HCT116 (cell line): ENCODE results near the gene SUSD5. TPM values are rescaled to one million over a fixed set of nuclear protein-coding genes. Genes with fewer than 3 reads are reported as not detected.

ENCODE experiments used
- ATAC-seq: fragments of 200-7000 bp; cut with Tn5 transposase; 2 replicates; pipeline ENCODE4 v1.9.1; 2020; ENCODE audit warnings: mild to moderate bottlenecking, moderate library complexity
- BruUV-seq: library from RNA; stranded (reverse); fragments of 400-500 nt; replicated peaks from 2 replicates; lab custom pipeline; 2021; lab: Mats Ljungman, UMichigan
- CTCF ChIA-PET: fragments of 300-600 bp; sonication (Branson Sonifier 250); formaldehyde crosslinking; loops from one replicate; lab custom pipeline; 2021; ENCODE audit warnings: antibody characterized with exemption; lab: Charles Lee
- POLR2A ChIA-PET: fragments of 300-600, 350-600 bp; sonication (Branson Sonifier 250); formaldehyde crosslinking; loops from one replicate; lab custom pipeline; 2021; ENCODE audit warnings: antibody characterized with exemption; lab: Charles Lee
- RAD21 ChIA-PET, 2 experiments: fragments of 300-600 bp; sonication (Branson Sonifier 250); formaldehyde crosslinking; loops; one replicate each; lab custom pipeline; 2023; ENCODE audit warnings: low total read pairs in 2 of 2; ENCODE audit not compliant: uncharacterized antibody in 2 of 2, unreplicated experiment in 2 of 2, low non-redundant PET in 1 of 2; lab: Charles Lee
- DNase-seq: peaks from one replicate; pipeline ENCODE4 v3.0.0-alpha.2; 2010; ENCODE audit warnings: low read depth, low spot score
- H2AFZ ChIP-seq: fragments of 200-600 bp; shearing (Covaris generic), sonication (generic); 2 replicates; pipeline ENCODE4 v1.6.1; 2017; ENCODE audit warnings: low read depth, mixed run types, mixed read lengths, antibody characterized with exemption, low read length; ENCODE audit not compliant: poor library complexity, severe bottlenecking
- H3K27ac ChIP-seq: 2 replicates; pipeline ENCODE4 v1.5.1; 2012; ENCODE audit warnings: low read depth, low read length
- H3K27me3 ChIP-seq: fragments of 200-600 bp; sonication (generic); 2 replicates; pipeline ENCODE4 v1.6.1; 2016; ENCODE audit warnings: mixed run types, low read length, mixed read lengths; ENCODE audit not compliant: insufficient read depth
- H3K36me3 ChIP-seq, 2 experiments: fragments of 200-500 bp in 1 of 2; fragments of 200-600 bp in 1 of 2; sonication (Bioruptor generic) in 1 of 2; sonication (generic) in 1 of 2; 2 replicates each; pipeline versions ENCODE4 v1.5.1 to v1.6.1; 2014 to 2016; ENCODE audit warnings: low read length in 2 of 2, inconsistent platforms in 1 of 2, mixed read lengths in 1 of 2, mixed run types in 1 of 2; ENCODE audit not compliant: insufficient read depth in 2 of 2, control insufficient read depth in 1 of 2
- H3K4me1 ChIP-seq, 2 experiments: fragments of 200-600 bp in 1 of 2; sonication (generic) in 1 of 2; 2 replicates each; pipeline versions ENCODE4 v1.5.1 to v1.6.1; 2012 to 2017; ENCODE audit warnings: low read length in 2 of 2, inconsistent platforms in 1 of 2, mild to moderate bottlenecking in 1 of 2, mixed read lengths in 1 of 2, mixed run types in 1 of 2, moderate library complexity in 1 of 2; ENCODE audit not compliant: insufficient read depth in 2 of 2, control insufficient read depth in 1 of 2
- H3K4me2 ChIP-seq: fragments of 200-600 bp; sonication (generic); 2 replicates; pipeline ENCODE4 v1.6.1; 2017; ENCODE audit warnings: mixed run types, low read length, mixed read lengths
- H3K4me3 ChIP-seq, 2 experiments: fragments of 200-600 bp in 1 of 2; sonication (generic) in 1 of 2; replicated peaks in 1 of 2; 2 replicates each; pipeline ENCODE4 v1.5.1; 2011 to 2016; ENCODE audit warnings: low read length in 2 of 2, control low read depth in 1 of 2, low read depth in 1 of 2, mild to moderate bottlenecking in 1 of 2, mixed read lengths in 1 of 2, mixed run types in 1 of 2
- H3K79me2 ChIP-seq: fragments of 200-600 bp; sonication (generic); 2 replicates; pipeline ENCODE4 v1.6.1; 2017; ENCODE audit warnings: mild to moderate bottlenecking, mixed run types, low read length, moderate library complexity, mixed read lengths; ENCODE audit not compliant: insufficient read depth
- H3K9ac ChIP-seq: fragments of 200-600 bp; sonication (generic); 2 replicates; pipeline ENCODE4 v1.6.1; 2016; ENCODE audit warnings: low read length, mixed read lengths
- H3K9me2 ChIP-seq: fragments of 200-600 bp; sonication (generic), shearing (Covaris generic); 2 replicates; pipeline ENCODE4 v1.6.1; 2017; ENCODE audit warnings: mixed run types, mild to moderate bottlenecking, moderate library complexity; ENCODE audit not compliant: insufficient read depth
- H3K9me3 ChIP-seq, 2 experiments: fragments of 200-500 bp in 1 of 2; fragments of 200-600 bp in 1 of 2; sonication (Bioruptor generic) in 1 of 2; sonication (generic) in 1 of 2; 2 replicates each; pipeline ENCODE4 v1.6.1; 2014 to 2017; ENCODE audit warnings: low read length in 2 of 2, mixed read lengths in 2 of 2, inconsistent platforms in 1 of 2, low read depth in 1 of 2, mild to moderate bottlenecking in 1 of 2, mixed run types in 1 of 2, moderate library complexity in 1 of 2; ENCODE audit not compliant: control insufficient read depth in 1 of 2, insufficient read depth in 1 of 2
- H4K20me1 ChIP-seq: fragments of 200-600 bp; sonication (generic), shearing (Covaris generic); 2 replicates; pipeline ENCODE4 v1.6.1; 2017; ENCODE audit warnings: mixed run types, mild to moderate bottlenecking, moderate library complexity; ENCODE audit not compliant: insufficient read depth
- CBX3 ChIP-seq: IDR thresholded peaks from 2 replicates; pipeline ENCODE4 v1.6.1; 2012; ENCODE audit warnings: low read depth
- EGR1 ChIP-seq: IDR thresholded peaks from 2 replicates; pipeline ENCODE4 v1.6.1; 2012; ENCODE audit warnings: low read depth
- ELF1 ChIP-seq: IDR thresholded peaks from 2 replicates; pipeline ENCODE4 v1.6.1; 2012; ENCODE audit warnings: low read depth, borderline replicate concordance
- EZH2 ChIP-seq: fragments of 200-600 bp; sonication (generic); IDR thresholded peaks from 2 replicates; pipeline ENCODE4 v1.6.1; 2017; ENCODE audit warnings: antibody characterized with exemption, mixed run types
- EZH2phosphoT487 ChIP-seq: fragments of 200-600 bp; IDR thresholded peaks from 2 replicates; pipeline ENCODE4 v1.6.1; 2018; ENCODE audit warnings: antibody characterized with exemption, borderline replicate concordance
- FOSL1 ChIP-seq: IDR thresholded peaks from 2 replicates; pipeline ENCODE4 v1.6.1; 2012; ENCODE audit warnings: low read depth
- MAX ChIP-seq: IDR thresholded peaks from 2 replicates; pipeline ENCODE4 v1.6.1; 2012
- POLR2A ChIP-seq: IDR thresholded peaks from 2 replicates; pipeline ENCODE4 v1.7.0; 2011; ENCODE audit warnings: borderline replicate concordance; ENCODE audit not compliant: insufficient read depth, insufficient read length; ENCODE audit errors: extremely low read depth
- POLR2AphosphoS5 ChIP-seq: IDR thresholded peaks from 2 replicates; pipeline ENCODE4 v1.6.1; 2011; ENCODE audit warnings: mild to moderate bottlenecking, low read depth, low read length, moderate library complexity
- REST ChIP-seq: IDR thresholded peaks from 2 replicates; pipeline ENCODE4 v1.6.1; 2012; ENCODE audit warnings: low read depth
- SP1 ChIP-seq: IDR thresholded peaks from 2 replicates; pipeline ENCODE4 v1.6.1; 2012; ENCODE audit warnings: low read depth
- SRF ChIP-seq: IDR thresholded peaks from 2 replicates; pipeline ENCODE4 v1.6.1; 2012; ENCODE audit warnings: low read depth
- YY1 ChIP-seq: IDR thresholded peaks from 2 replicates; pipeline ENCODE4 v1.6.1; 2011; ENCODE audit warnings: low read length, low read depth, moderate library complexity, mild to moderate bottlenecking; ENCODE audit not compliant: insufficient replicate concordance; ENCODE audit errors: extremely low read depth
- ZBTB33 ChIP-seq: IDR thresholded peaks from 2 replicates; pipeline ENCODE4 v1.6.1; 2011; ENCODE audit warnings: mild to moderate bottlenecking, low read length, moderate library complexity; ENCODE audit not compliant: insufficient replicate concordance; ENCODE audit errors: extremely low read depth
- ZNF274 ChIP-seq: fragments of 200-500 bp; sonication (Bioruptor generic); IDR thresholded peaks from 2 replicates; pipeline ENCODE4 v1.6.1; 2014; ENCODE audit warnings: mild to moderate bottlenecking, low read depth, low read length, inconsistent platforms
- intact Hi-C: fragments of 100-400 bp; cut with micrococcal nuclease; formaldehyde crosslinking; loops from 2 replicates; pipeline ENCODE4 v1.10.0; 2022
- total RNA-seq: library from RNA; stranded (reverse); gene quantifications from one replicate; pipeline ENCODE4 v1.2.1, GENCODE V29; 2021; ENCODE audit not compliant: unreplicated experiment

SUSD5 gene
- total RNA-seq, 1 experiment from 2014 or later: not detected

GRCh38 chr3:33113772-33114621 lies 104.6 kb downstream of the SUSD5 start, which contains the start of gene CRTAP (continued):
- no peak for TF ChIP-seq ZBTB33
- peak; percentile 67 for TF ChIP-seq MAX
- peak; percentile 51 for TF ChIP-seq POLR2A

- H3K36me3 ChIP-seq: no peaks in the 10 kb centered on the region
- CTCF ChIA-PET: no interaction called here
- RAD21 ChIA-PET: no interaction called here
- no peak overlapping the region for H2AFZ ChIP-seq
- intact Hi-C loops: no loop called here
- H3K4me2 ChIP-seq: no peak overlapping the region
- no peak overlapping the region for H3K9ac ChIP-seq
- DNase-seq: no peak
- POLR2A ChIA-PET: no interaction called here
- no peak overlapping the region for H3K27ac ChIP-seq
- no peaks in the 10 kb centered on the region for H4K20me1 ChIP-seq
- no peaks in the 10 kb centered on the region for H3K9me2 ChIP-seq
- H3K27me3 ChIP-seq: no peaks in the 10 kb centered on the region
- no TSS peak for BruUV-seq
- no peak overlapping the region for H3K4me3 ChIP-seq
- H3K4me1 ChIP-seq: peaks cover 17 to 24% of the 10 kb centered on the region in 2 experiments
- 0 out of 2 replicates have a peak, but pooled peaks cover 5% of the 10 kb centered on the region for H3K79me2 ChIP-seq
- no peaks in the 10 kb centered on the region for H3K9me3 ChIP-seq
- ATAC-seq: no peak
- no peak for TF ChIP-seq CBX3
- TF ChIP-seq EZH2phosphoT487: no peak
- TF ChIP-seq MAX: no peak
- no peak for TF ChIP-seq EZH2
- TF ChIP-seq REST: no peak
- TF ChIP-seq YY1: no peak
- no peak for TF ChIP-seq FOSL1
- no peak for TF ChIP-seq SRF
- TF ChIP-seq ZBTB33: no peak
- no peak for TF ChIP-seq POLR2A
- TF ChIP-seq SP1: no peak
- TF ChIP-seq POLR2AphosphoS5: no peak
- TF ChIP-seq ZNF274: no peak
- no peak for TF ChIP-seq ELF1
- no peak for TF ChIP-seq EGR1
Observed at GRCh38 chr3:33111581-33111980, 107.0 kb downstream of the SUSD5 start.
